ENCODE measurements around the gene TRIP13.
"Not testable (repeated sequence)": the region's sequence is repeated elsewhere in the genome, so short reads cannot be mapped to it uniquely, and the experiment has no call there.

Gene TRIP13

DNA sequence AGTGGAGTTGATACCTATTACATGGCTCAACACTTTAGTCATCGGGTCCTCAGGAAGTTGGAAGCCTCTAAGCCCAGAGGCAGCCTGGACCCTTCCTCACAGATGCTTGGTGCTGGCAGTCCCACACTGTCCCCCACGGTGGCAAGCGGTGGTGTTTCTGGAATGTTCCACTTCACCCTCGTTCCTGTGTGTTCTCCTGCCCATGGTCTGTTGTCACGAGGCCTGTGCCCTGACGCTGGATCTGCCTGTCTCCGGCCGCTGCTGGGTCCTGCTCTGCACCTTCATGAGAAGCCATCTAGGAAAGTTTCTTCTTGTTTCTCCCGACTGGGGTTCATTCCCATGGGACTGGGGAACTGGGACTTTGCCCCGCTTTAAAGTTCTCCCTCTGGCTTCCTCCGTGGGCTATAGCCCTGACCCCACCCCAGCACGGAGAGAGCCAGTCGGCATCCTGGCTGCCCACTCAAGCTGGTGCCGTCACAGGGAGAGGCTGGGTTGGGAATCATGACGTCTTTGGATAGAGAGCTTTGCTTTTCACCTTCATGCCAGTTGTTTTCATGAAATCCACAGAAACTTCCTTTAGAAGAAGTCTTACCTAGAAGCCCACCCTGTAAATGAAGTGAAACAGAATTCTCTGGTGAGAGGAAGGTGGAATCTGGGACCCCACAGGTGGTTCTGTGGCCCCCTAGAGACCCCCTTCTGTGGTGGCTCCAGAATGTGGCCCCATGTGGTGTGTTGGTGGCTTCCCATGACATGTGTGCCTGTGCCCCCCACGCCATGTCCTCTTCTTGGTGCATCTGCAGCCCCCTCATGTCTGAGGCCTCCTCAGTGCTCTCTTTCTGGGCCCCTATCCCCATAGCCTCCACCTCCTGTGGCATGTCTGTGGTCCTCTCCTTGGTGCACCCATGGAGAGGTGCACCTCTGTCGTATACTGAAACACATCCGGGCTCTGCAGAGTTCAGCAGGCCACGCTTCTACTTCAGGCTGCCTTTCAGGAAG, 43.8 kb downstream of the TRIP13 start:
- no peak for DNase-seq (ENCODE audit: low spot score)

DNA sequence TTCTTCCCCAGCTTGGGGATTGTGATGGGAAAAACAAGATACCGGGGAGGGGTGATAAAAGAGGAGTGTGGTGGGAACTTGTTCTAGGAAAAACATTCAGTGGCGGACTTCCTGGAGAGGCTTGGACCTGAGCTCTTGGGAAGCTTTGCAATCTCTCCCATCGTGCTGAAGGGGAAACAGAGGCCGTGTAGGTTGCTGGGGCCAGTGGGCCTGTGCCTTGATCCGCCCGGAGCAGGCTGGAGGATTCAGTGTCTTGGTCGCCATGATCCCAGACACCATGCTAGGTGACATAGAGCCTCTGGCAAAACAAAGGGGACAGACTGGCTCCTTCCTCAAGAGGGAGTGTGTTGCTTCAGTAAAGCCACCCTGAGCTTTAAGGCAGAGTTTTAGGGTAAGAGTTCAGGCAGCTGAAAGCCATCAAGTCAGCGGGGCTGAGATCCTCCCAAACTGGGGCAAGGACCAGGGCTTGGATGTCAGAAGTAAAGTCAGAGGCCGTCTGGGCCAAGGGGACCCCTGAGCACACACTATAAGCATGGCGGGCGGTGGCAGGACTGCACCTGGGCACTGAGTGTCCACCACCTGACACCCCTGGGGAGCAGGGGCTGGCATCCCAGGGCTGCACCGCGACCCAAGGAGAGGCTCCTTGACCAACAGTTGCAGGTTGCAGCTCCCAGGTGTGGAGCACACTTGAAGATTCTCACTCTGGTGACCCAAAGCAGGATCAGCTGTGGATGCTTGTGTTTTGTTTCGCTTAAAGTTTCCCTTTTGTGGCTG, 44.7 kb downstream of the TRIP13 start:
- DNase-seq (ENCODE audit: low spot score): no peak

DNA sequence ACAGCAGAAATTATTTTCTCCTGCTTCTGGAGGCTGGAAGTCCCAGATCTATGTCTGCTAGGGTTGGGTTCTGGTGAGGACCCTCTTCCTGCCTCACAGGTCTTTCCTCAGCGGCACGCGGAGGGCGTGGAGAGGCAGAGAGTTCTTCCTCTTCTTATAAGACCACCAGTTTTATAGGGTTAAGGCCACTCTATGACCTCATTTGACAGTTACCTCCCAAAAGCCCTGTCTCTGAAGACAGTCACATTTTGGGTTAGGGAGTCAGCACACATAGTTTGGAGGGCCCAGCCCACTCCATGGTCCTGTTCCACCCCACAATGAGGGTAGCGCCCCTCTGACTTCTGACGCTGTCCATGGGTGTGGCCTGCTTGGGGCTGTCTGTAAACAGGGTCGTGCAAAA, 46.7 kb downstream of the TRIP13 start:
- no peak for DNase-seq (ENCODE audit: low spot score)

DNA sequence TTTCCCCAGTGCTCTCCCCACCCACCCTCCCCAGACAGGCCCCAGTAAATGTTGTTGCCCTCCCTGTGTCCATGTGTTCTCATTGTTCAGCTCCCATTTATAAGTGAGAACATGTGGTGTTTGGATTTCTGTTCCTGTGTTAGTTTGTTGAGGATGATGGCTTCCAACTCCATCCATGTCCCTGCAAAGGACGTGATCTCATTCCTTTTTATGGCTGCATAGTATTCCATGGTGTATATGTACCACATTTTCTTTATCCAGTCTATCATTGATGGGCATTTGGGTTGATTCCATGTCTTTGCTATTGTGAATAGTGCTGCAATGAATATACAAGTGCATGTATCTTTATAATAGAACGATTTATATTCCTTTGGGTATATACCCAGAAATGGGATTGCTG, 48.1 kb downstream of the TRIP13 start:
- DNase-seq (ENCODE audit: low spot score): not testable (repeated sequence)

DNA sequence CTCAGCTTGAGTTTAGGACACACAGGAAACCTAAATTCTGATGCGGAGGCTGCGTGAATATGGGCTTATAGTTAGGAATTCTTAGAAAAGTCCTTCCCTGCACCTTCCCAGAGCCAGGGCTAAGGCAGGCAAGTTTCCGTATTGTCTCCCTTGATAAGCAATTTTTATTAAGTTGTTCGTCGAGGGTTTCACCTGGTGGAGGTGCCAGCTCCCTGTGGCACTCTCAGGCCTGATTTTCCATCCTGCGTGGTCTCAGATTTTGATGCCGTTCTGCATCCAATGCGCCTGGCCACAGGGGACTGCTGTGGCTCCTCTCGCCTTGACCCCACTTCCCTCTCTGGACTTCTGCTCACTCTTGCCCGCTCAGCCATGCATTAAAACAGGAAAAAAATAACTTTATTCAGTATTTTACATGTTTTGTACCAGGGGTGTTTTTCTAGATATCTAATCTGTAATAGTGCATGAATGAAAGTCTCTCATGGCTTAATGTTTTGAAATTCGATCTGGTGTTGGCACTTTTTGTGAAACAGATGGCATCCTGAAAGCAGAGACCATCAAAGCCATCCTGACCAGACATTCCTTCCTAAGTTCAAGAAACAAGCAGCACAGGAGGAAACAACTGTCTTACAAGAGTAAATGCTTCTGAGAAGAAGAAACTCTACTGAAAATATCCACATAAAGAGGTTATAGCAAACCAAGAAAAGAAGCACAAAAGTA, 50.7 kb downstream of the TRIP13 start:
- no peak for DNase-seq (ENCODE audit: low spot score)

DNA sequence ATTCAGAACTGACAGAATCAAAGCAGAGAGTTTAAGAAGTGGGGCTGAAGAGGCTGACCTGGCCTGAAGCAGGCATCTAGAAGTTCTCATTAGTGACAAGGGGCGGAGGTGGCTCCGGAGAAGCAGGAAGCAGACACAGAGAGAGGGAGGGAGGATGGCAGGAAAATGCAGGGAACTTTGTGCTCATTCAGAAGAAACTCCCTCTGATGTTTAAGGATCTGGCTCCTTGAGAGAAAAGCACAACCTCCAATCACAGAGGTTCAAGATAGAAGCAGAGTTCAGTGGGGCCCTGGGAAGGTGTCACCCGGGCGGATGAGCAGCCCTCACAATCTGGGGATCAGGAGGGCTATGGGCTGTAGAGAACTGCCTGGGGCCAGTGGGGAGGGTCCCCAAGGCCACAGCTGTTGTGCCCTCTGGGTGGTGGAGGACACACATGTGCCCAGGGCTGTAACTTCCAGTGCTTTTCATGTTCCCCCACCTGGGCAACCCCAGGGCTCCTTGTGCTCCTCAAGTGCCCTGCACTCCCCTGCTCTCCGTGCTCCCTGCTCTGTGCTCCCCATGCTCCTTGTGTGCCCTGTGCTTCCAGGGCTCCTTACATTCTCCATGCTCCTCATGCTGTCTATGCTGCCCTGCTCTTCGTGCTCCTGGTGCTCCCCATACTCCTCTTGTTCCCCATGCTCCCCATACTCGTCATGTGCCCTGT, 51.4 kb downstream of the TRIP13 start:
- DNase-seq (ENCODE audit: low spot score): no peak

DNA sequence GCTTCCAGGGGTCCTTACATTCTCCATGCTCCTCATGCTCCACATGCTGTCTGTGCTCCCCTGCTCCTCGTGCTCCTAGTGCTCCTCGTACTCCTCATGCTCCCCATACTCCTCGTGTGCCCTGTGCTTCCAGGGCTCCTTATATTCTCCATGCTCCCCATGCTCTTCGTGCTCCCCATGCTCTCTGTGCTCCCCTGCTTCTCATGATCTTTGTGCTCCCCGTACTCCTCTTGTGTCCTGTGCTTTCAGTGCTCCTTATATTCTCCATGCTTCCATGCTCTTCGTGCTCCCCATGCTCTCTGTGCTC, 51.9 kb downstream of the TRIP13 start:
- DNase-seq (ENCODE audit: low spot score): no peak

DNA sequence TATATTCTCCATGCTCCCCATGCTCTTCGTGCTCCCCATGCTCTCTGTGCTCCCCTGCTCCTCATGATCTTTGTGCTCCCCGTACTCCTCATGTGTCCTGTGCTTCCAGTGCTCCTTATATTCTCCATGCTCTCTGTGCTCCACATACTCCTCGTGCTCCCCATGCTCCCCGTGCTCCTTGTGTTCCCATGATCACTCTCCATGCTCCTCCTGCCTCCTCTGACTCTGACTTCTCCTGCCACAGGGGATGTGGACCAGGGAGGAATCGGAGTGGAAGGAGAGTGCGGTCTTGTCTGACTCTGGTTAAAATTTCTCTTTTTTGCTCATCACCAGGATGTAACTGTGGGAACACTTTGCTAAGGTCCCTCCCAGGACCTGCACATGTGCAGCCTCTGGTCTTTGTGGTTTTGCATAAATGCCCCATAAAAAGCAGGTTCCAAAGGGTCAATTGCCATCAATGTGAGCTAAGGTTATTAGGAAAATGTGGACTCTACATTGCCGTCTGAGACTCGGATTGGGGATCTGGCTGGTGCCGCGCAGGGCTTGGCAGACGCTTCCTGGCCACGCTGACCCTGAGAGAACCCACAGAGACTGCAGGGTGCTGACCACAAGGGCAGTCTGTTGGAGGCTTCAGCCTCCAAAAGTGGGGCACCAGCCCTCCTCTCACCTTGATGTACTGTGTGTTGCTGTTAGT, 52.5 kb downstream of the TRIP13 start:
- no peak for DNase-seq (ENCODE audit: low spot score)

DNA sequence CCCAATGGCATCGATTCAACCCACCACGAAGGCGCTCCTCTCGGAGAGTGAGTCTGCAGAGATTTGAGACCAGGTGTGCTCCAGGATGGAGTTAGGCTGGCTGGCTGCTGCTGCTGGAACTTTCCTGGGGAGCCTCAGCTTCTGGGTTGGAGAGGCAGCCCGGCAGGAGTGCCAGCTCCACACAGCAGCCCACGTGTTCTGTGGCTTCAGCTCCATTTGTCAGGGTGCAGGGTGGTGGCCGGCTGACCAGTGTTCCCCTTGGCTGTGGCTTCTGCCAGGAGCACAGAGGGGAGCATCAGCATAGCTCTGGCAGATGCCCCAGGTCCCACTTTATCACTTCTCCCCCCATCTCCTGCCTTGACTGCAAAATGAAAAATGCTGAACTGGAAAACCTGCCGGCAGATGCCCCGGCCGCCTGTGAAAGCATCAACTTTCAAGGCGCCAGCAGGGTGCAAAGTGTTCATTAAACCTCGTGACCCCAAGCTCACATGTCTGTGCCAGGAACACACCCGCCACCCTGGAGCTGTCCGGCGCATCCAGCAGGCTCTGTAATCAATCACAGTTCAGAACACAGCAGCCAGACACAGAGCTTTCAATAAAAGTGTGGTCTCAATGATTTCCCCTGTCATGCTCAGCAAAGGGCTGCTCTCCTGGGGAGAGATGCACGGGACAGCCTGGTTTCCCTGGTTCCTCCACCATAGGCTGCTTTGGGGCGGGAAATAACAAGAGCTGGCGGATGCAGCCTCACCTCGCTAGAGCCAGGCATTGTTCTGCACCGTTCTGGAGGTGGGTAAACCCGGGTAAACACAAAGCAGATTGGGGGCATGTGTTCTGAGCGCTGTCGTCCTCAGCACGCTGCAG, 53.2 kb downstream of the TRIP13 start:
- DNase-seq (ENCODE audit: low spot score): no peak

DNA sequence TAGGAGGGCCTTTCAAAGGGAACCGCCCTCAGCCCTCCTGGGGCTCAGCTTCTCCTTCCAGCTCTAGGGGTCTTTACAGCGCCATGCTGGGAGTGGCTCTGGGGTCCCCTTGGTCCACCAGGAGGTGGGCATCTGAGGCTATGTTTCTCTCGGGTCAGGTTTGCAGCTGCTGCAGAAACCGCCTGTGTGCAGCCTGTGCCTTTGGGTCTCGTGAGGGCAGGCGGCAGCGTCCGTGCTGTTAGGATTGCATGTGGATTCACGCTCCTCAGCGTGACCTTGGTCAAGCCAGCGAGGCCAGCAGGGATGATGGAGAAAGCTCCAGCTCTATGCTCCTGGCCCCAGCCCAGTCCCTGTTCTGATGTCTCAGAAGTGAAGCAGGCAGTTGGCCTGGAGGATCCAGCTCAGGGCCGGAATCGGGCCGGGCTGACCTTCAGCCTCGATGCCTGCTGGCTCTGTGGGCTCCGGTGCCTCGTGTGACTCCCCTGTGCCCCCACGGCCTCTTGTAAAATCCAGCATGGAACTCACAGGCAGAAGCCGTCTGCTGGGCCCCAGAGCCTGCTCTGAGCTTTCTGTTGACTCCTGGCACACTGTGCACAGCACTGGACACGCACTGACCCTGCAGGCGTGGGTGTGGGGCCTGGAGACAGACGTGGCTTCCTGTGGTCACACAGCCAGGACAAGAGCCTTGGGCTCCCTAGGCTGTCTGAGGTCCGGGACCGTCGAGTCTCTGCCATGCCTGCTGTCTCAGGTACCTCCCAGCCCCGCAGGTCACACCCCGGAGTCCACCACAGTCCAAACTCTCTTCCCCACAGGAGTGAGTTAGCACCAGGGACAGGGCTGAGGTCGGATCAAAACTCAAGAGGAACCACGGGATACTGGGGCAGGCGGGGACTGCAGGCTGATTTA, 54.3 kb downstream of the TRIP13 start:
- no peak for DNase-seq (ENCODE audit: low spot score)

DNA sequence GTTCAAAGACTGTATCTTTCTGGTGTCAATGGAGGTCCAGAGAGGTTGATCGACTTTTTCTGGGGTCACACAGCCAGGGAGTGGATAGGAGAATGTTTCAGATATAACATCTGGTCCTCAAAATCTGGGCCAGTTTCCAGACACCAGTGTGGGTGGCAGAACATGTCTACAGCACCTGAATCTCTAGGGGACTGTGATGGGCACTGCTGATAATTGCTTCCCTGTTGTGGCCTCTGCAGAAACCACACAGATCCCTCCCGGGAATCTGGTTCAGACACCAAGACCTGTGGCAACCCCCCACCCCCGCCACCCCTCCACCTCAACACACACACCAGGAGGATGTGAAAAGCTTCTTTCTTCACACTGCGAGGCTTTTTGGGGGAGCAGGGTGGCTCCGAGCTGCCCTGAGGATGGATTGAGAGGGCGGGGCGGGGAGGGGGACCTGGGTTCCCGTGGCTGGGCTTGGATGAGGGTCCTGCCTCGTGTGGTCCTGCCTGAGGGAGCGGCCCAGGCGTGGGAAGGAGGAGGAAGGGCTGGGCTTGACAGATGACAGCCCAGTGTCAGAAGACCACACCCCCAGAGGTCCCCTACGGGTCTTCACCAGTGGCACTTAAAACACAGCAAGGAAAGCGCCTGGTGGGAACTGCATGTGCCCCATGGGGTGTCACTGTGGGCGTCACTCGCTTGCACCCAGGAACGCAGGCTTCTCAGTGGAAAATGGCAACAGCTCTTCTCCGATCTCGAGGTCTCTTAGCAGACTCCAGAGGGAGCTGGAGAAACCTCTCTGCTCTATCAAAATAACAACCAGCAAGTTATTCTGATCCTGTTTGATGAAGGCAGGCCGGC, 55.2 kb downstream of the TRIP13 start:
- no peak for DNase-seq (ENCODE audit: low spot score)

DNA sequence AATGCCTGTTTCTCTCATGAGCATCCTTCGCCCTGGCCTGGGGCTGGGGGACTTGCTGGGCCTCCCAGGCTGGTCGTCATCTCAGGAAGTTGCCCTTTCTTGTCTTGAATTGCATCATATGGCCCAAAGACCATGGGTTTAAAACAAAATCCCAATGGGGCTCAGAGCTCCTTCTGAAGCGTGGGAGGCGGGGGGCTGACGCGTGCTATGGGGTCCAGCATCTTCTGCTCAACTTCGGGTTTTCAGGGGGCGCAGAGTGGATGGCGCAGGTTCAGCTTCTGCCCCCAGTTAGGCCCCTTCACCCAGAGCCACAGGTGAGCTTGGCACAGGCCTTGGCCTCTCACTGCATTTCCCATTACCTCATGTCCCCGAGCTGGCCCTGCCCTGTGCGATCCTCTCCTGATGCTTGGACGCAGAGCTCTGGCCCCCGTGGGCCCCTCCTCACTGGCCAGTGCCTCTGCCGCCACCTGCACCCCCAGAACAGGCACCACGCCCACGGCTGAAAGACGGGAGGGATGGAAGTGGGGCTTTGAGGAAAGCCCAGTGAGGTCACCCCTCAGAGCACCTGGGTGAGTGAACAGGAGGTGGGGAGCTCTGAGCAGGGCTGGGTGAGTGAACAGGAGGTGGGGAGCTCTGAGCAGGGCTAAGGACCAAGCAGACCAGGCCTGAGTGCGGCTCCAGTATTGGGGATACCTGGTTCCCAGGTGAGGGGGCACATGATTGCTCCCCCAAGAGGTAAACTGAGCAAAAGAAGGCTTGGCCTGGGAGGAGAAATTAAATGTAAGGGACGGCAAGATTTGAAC, 56.0 kb downstream of the TRIP13 start:
- no peak for DNase-seq (ENCODE audit: low spot score)

DNA sequence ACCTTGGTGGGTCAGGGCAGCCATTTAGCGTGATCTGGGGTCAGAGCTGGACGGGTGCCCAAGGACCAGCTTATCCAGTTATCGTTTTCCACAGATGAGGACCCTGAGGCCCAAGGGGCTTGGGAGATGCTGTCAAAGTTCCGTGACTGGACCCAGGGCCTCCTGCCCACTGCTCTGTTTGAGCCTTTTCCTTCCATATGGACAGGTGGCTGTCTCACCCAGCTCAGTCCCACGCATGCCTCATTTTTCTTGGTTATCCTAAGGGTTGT, 56.5 kb downstream of the TRIP13 start:
- DNase-seq (ENCODE audit: low spot score): no peak

DNA sequence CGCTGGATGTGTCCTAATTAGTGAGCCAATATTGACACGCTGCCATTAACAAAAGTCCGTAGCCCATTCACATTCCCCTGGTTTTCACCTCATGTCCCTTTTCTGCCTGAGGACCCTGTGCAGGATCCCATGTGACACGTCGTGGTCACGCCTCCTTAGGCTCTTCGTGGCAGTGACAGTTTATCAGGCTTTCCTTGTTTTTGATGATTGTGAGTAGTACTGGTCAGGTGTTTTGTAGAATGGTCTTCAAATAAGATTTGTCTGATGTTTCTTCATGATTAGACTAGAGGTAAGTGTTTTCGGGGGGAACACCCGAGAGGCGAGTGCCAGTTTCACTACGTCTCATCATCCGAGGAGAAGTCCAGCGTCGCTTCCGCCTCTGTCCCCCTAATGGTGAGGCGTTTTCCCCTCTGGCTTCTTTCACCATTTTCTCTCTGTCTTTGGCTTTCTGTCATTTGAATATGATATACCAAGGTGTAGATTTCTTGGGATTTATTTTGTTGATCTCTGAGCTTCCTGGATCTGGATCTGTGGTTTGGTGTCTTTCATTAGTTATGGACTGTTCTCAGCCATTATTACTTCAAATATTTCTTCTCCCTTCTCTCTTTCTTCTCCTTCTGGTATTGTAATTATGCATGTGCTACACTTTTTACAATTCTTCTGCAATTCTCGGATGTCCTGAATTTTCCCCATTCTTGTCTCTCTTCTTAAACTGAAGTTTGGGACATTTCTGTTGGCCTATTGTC, 57.3 kb downstream of the TRIP13 start:
- no peak for DNase-seq (ENCODE audit: low spot score)

DNA sequence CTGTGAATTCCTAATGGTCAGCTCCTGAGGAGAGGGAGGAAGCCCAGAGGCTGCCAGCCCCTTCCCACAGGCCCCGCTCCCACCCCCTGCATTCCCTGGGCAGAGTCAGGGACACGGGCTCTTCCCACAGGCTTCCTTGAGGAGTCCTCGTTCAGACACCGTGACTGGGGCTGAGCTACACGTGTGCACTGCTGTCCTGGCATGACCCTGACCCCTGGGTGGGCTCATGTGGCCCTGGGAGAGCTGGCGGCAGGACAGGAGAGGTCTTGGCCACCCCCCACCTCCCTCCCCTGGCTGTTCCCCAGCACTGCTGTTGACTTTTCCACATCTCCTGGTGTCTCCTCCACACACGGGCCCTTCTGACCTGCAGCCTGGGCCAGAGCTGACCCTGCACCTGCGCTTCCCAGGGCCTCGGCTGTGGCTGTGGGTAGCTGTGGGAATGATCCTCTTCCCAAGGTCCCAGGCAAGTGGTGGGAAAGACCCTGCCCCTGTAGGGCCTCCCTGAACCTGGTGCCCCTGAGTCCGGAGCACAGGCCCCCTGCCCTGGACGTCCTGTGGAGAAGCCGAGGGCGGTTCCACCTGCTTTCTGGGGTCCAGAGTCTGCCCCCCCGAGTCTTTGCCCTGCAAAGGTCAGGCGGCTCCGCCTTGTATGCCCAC, 59.4 kb downstream of the TRIP13 start:
- DNase-seq (ENCODE audit: low spot score): no peak

DNA sequence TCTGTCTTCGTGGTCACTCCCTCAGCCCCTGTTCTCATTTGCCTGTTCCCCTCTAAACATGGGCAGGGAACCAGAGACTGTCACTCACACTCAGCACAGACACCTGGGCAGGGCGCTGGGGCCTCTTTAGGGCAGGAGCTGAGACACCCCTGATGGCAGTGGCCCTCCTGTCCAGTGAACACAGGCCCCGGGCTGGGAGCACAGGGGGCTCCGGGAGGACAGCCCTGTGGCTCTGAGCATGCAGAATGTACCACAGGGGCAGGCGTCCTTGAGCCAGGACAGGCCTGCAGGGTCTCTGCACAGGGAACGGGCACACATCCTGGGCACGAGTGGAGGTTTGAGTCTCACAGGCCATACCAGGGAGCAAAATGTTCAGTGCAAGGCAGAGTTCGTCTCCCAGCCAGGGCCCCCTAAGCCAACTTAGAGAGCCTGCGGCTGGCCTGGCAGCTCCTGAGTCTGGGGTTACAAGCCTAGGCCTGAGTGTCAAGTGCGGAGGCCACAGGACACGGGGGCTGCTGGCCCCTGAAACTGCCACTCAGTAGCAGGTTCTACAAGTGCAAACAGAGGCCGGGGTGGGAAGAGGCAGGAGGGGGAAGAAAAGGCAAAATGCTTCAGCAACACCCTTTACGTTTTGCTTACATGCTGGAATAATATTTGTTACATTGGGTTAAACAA, 60.0 kb downstream of the TRIP13 start:
- no peak for DNase-seq (ENCODE audit: low spot score)

All from AG08395 (cell line).